Nephron progenitor cell (in vitro differentiated cells): Measurements from ENCODE around the gene TTLL6.

Experiments
- DNase-seq: peaks from one replicate; pipeline ENCODE4 v3.0.0; 2021
- H3K27ac Mint-ChIP-seq: 2 replicates; pipeline ENCODE4 v1.8.0; 2021; ENCODE audit warnings: mild to moderate bottlenecking, moderate library complexity, mixed read lengths
- H3K27me3 Mint-ChIP-seq: 2 replicates; pipeline ENCODE4 v1.8.0; 2021; ENCODE audit warnings: mild to moderate bottlenecking, low read depth, mixed read lengths; ENCODE audit not compliant: poor library complexity
- H3K36me3 Mint-ChIP-seq: 2 replicates; pipeline ENCODE4 v1.8.0; 2021; ENCODE audit warnings: low read depth, mixed read lengths
- H3K4me1 Mint-ChIP-seq: 2 replicates; pipeline ENCODE4 v1.8.0; 2021; ENCODE audit warnings: mixed read lengths
- H3K4me3 Mint-ChIP-seq: 2 replicates; pipeline ENCODE4 v1.8.0; 2021; ENCODE audit warnings: mild to moderate bottlenecking, moderate library complexity, mixed read lengths
- H3K9me3 Mint-ChIP-seq: 2 replicates; pipeline ENCODE4 v1.8.0; 2021; ENCODE audit warnings: mild to moderate bottlenecking, moderate library complexity, mixed read lengths
- TF ChIP-seq, protein P1 (sequence below): fragments of 200-600 bp; sonication (generic); IDR thresholded peaks from 2 replicates; pipeline ENCODE4 v1.5.0; 2021; ENCODE audit warnings: antibody characterized with exemption

Gene TTLL6

GRCh38 chr17:48816774-48817590, at the start of gene TTLL6:
Gene TTLL6 (minus strand): TSS chr17:48817229. CDS start chr17:48817072, 157 bp downstream.
- peak; percentile 95 for DNase-seq
- Mint-ChIP-seq H3K9me3 (no peaks in the 10 kb centered on the region), H3K27ac (peak within 1 kb of the TSS; percentile 45), H3K27me3 (peaks cover 41% of the 10 kb centered on the region), H3K36me3 (no peaks in the 10 kb centered on the region), H3K4me3 (peak within 1 kb of the TSS; percentile 86), H3K4me1 (peaks cover 58% of the 10 kb centered on the region)
- TF ChIP-seq, protein P1, sequence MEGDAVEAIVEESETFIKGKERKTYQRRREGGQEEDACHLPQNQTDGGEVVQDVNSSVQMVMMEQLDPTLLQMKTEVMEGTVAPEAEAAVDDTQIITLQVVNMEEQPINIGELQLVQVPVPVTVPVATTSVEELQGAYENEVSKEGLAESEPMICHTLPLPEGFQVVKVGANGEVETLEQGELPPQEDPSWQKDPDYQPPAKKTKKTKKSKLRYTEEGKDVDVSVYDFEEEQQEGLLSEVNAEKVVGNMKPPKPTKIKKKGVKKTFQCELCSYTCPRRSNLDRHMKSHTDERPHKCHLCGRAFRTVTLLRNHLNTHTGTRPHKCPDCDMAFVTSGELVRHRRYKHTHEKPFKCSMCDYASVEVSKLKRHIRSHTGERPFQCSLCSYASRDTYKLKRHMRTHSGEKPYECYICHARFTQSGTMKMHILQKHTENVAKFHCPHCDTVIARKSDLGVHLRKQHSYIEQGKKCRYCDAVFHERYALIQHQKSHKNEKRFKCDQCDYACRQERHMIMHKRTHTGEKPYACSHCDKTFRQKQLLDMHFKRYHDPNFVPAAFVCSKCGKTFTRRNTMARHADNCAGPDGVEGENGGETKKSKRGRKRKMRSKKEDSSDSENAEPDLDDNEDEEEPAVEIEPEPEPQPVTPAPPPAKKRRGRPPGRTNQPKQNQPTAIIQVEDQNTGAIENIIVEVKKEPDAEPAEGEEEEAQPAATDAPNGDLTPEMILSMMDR: no peak

- Mint-ChIP-seq H3K9me3 (peaks cover 2% of the 10 kb centered on the region), H3K27me3 (peaks cover 4% of the 10 kb centered on the region), H3K36me3 (peaks cover 73% of the 10 kb centered on the region), H3K27ac (no peak overlapping the region), H3K4me3 (no peak overlapping the region), H3K4me1 (peaks cover 23% of the 10 kb centered on the region)
- TF ChIP-seq, protein P1: no peak
- DNase-seq: no peak
Measured at GRCh38 chr17:48860456-48860855, 43.4 kb upstream of the TTLL6 start.

- Mint-ChIP-seq H3K4me3 (no peak overlapping the region), H3K27ac (no peak overlapping the region), H3K4me1 (peaks cover 27% of the 10 kb centered on the region), H3K36me3 (peaks cover 70% of the 10 kb centered on the region), H3K9me3 (no peaks in the 10 kb centered on the region), H3K27me3 (peaks cover 4% of the 10 kb centered on the region)
- DNase-seq: no peak
- TF ChIP-seq, protein P1: peak; percentile 12
Measured at GRCh38 chr17:48860034-48860433, 43.0 kb upstream of the TTLL6 start.

GRCh38 chr17:48856122-48856821, 39.2 kb upstream of the TTLL6 start:
- peaks cover 50% of the 10 kb centered on the region for H3K36me3 Mint-ChIP-seq

DNA sequence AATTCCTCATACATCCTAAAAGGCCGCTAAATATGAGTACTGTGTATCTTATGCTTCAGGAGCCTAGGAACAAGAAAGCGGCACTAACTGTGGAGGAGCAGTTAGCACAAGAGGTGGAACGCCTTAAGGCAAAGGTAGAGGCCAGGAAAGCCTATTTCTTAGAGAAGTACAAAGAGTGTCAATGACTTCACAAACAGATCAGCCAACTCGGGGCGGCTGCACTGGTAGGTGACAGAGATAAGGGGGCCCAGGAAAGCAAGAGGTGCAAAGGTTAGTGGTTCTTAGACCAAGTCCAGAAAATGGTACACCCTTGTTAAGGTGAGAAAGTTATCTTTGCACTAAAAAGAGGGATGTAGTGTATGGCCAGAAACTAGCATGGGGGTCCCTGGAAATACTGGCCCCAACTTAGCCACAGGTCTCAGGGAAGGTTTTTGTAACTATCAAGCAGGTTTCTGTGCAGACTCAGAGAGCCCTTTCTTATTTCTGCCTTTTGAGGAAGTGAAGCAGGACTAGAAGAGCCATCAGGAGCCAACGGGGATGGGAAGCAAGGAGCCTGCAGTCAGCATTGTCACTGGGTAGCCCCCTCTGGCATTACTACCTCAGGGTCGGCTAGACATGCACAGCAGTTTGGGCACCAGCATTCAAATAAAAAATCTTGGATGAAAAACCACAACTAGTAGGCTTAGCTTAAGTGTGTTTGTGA, 37.9 kb upstream of the TTLL6 start:
- TF ChIP-seq, protein P1: no peak
- no peak for DNase-seq
- H3K36me3 Mint-ChIP-seq: peaks cover 45% of the 10 kb centered on the region
- H3K9me3 Mint-ChIP-seq: no peaks in the 10 kb centered on the region
- peaks cover 31% of the 10 kb centered on the region for H3K4me1 Mint-ChIP-seq
- H3K27me3 Mint-ChIP-seq: no peaks in the 10 kb centered on the region
- H3K27ac Mint-ChIP-seq: peak overlapping the region; percentile 49
- peak overlapping the region; percentile 14 for H3K4me3 Mint-ChIP-seq

More at GRCh38 chr17:48856122-48856821, 39.2 kb upstream of the TTLL6 start:
- H3K9me3 Mint-ChIP-seq: no peaks in the 10 kb centered on the region
- peak overlapping the region; percentile 6 for H3K27ac Mint-ChIP-seq
- no peak for DNase-seq
- H3K27me3 Mint-ChIP-seq: peaks cover 4% of the 10 kb centered on the region
- H3K4me3 Mint-ChIP-seq: no peak overlapping the region
- H3K4me1 Mint-ChIP-seq: peaks cover 39% of the 10 kb centered on the region
- TF ChIP-seq, protein P1: no peak
